GM21381 (cell line): Measurements from ENCODE around the gene KLK10.
"Not testable (repeated sequence)": the region's sequence is repeated elsewhere in the genome, so short reads cannot be mapped to it uniquely, and the experiment has no call there.

Source experiments
- ATAC-seq: cut with Tn5 transposase; IDR thresholded peaks from one replicate; pipeline ENCODE4 v1.9.1; 2021; ENCODE audit warnings: mild to moderate bottlenecking, moderate library complexity; ENCODE audit not compliant: unreplicated experiment

KLK10 gene

DNA sequence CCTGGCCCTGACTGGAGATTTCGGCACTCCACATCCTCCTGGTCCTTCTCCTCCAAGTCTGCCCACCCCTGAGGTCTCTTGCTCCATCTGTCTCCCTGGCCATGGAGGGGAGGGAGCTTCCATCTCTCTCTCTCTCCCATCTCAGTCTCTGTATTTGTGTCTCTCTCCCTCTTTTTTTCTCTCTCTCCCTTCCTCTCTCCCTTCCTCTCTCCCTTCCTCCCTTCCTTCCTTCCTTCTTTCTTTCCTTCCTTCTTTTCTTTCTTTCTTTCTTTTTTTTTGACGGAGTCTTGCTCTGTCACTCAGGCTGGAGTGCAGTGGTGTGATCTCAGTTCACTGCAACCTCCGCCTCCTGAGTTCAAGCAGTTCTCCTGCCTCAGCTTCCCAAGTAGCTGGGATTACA lies 49.7 kb downstream of the KLK10 start:
- ATAC-seq = not testable (repeated sequence)

DNA sequence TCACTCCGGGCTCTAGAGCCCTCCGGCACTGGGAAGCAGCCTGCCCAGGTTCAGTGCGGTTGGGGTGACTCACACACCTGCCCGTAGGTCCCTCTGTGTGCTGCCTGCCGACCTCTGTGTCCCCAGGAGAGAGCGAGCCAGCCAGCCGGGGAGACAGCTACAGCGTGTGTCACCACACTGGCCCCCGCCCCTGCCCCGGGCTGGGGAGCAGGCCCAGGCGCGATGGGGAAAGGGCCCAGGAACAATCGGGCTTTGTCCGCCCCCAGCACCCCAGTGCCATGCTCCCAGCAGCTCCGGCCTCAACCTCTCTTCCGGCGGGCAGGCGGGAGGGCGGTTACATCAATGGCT lies 50.1 kb downstream of the KLK10 start, which contains the start of gene KLK6:
Gene KLK6 (minus strand): TSS at position 179 of the 348 bp plus-strand sequence. CDS start 1,487 bp downstream, outside the sequence.
- no peak for ATAC-seq

- no peak for ATAC-seq
Measured at GRCh38 chr19:50968716-50969412, 50.6 kb downstream of the KLK10 start.

DNA sequence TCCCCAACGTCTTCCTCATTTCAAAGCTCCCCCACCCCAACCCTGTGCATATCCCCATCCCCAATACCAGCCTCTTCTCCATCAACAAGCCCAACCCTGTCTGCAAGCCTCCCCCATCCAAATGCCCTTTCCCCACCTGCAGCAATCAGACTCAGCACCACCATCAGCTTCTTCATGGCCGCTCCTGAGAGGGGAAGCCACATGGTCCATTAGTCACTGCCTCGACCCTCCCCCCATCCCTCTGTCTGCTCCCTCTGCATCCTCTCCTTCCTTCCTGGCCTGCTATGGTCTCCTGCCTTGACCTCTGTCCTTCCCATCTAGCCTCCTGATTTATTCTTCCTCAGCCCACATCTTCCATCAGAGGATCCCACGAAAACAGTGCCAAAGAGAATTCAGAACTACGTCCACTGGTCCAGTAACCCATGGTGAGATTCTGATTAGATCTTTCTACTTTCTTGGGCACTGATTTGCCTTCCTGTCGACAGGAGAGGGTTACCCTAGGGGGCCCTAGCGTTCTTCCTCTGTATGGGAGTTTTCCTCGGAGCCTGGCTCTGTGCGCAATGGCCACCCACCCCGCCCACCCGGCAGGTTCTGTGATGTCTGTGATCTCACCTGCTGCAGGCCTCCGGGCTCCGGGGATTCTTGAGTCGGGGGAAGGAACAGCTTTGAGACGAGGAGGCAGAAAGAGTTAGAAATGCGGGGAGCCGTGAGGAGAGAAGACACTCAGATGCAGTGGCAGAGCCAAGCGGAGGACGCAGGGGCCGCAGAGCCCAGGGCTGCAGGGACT lies 51.4 kb downstream of the KLK10 start:
- no peak for ATAC-seq

GRCh38 chr19:50964266-50964665 lies 55.2 kb downstream of the KLK10 start:
- ATAC-seq = no peak

GRCh38 chr19:50963381-50963780 lies 56.1 kb downstream of the KLK10 start:
- ATAC-seq = no peak
